ENCODE measurements around the gene ALPG.
"Not testable (repeated sequence)": the region's sequence is repeated elsewhere in the genome, so short reads cannot be mapped to it uniquely, and the experiment has no call there.

The ALPG gene

GRCh38 chr2:232441147-232441651 is 34.6 kb downstream of the ALPG start:
- no peak for DNase-seq

DNA sequence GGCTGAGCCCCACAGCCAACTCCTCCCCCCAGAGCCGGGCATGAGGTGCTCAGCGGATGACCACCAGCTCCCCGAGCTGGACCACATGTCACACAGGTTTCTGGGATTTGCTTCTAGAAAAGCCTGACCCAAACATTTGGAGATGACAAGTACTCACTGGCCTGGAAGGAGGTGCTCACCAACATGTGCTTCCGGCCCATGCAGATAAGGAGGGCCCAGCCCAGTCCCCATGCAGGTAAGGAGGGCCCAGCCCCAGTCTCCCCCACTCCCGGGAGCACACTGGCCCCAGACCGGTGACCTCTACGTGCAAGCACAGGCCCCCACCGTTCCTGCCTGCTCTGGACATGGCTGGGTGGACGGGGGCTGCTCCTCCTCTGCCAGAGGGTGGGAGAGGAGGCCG is 35.3 kb downstream of the ALPG start:
- not testable (repeated sequence) for DNase-seq

DNA sequence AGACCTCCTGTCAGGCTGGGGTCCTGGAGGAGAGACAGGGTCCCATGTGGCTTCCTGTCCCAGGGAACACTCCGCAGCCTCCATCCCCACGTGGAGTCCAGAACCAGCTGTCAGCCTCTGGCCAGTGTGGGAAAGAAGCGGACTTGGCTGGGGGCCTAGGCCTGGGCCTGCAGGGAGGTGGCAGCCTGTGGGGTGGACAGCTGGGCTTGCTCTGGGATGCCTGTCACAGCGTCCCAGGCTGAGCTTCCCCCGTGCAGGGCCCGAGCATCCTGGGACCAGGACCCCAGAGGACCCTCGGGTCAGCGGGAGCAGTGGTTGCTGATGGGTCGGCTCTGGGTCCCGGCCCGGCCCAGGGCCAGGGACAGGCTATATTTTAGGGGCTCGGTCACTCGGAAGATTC is 35.8 kb downstream of the ALPG start:
- DNase-seq = not testable (repeated sequence)

GRCh38 chr2:232443047-232443446 is 36.4 kb downstream of the ALPG start:
- not testable (repeated sequence) for DNase-seq

DNA sequence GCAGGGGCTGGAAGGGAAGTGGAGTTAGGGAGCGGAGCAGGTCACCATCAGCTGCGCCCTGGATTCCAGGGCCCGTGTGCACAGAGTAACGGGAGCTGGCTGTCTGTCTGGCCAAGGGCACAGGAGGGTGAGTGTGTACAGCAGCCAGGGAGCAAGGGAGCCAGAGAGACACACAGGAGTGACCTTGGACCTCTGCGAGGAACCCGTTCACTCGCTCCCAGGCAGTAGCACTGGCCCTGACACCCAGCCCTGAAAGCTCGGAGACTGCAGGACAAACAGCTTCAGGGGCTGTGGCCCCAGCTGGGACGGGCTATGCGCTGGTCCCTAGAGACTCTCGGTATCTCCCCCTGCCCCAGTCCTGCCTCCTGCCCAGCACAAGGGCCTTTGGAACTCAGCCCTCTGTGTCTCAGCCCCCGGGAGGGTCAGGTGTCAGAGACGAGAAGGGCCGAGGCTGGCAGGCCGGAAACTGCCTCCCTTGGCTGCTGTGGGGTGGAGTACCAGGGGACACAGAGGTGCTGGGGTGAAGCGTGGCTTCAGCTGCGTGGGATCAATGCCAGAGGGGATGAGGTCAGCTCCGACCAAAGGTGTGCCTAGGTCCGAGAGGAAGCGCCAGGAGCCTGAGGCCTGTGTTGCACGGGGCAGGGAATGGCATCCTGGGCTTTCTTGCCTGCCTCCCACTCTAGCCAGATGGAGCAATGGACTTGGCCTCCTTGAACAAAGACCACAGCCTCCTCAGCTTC is 37.2 kb downstream of the ALPG start:
- not testable (repeated sequence) for DNase-seq

GRCh38 chr2:232444409-232445148 is 37.9 kb downstream of the ALPG start:
- DNase-seq = no peak

- DNase-seq = not testable (repeated sequence)
Measured at GRCh38 chr2:232445149-232445885, 38.7 kb downstream of the ALPG start.

GRCh38 chr2:232446266-232446777 is 39.7 kb downstream of the ALPG start:
- DNase-seq = not testable (repeated sequence)

- DNase-seq = no peak
Measured at GRCh38 chr2:232447091-232447620, 40.5 kb downstream of the ALPG start.

DNA sequence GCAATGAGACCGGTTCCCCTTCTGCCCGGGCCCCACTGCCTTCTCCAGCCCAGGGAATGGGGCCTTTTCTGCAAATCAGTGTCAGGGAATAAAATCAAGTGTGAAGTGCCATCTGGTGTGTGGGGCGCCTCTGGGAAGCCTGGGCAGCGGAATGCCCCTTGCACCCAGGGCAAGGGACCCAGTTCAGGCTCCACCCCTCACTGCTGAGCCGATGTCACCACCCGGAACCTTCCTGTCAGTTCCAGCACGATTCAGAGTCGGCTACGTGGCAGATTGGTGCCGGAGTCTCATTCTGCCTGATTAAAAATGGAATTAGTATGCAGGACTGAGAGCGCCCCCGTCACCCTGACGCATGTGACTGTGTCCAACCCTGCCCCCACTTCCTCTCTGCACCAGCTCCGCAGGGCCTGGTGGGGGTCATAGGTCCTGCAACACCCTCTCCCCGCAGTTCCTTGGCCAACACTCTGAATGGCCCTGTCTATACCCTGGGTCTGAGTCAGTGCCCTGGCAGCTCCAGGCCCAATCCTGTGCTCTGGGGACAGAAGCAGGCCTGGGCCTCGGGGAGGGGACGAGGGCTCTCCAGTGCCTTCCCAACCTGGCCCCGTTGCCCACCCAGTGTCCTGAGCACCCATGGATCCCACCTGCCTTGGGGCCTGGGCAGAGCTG is 41.1 kb downstream of the ALPG start:
- DNase-seq = peak; percentile 37

DNA sequence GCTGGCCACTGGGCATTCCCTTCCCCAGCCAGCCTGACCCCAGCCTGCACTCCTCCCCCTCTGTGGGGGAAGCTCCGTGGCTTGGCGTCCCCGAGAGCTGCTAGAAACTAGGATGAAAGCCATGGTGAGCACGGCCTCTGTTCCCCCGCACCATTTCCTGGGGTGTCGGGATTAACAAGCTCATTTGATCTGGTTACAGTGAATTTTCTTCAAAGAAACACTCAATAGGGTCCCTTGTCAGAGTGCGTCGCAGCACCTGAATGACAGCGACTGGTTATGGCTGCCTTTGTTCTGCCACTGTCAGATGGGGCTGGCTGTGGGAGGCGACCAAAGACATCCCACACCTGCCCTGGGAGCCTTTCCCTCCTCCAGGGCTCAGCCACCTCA is 41.7 kb downstream of the ALPG start:
- DNase-seq = peak; percentile 52

DNA sequence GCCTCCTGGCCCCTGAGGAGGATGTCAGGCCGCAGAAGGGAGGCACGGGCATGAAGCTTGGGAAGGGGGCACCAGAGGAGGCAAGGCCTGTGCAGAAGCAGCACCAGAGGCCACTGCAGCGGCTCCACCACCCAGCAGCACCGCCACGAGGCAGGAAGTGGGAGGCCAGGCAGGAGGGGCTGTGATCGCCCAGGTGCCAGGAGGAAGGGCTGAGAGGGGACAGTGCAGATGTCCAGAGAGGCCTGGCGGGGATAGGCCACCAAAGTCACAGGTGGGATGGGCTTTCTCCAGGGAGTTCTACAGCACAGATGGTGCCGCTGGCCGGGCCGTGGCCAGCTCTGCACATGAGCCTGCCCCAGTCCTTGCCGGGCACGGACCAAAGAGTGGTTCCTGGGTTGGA is 43.3 kb downstream of the ALPG start:
- DNase-seq = no peak

GRCh38 chr2:232451645-232452044 is 45.0 kb downstream of the ALPG start:
- not testable (repeated sequence) for DNase-seq

- no peak for DNase-seq
Measured at GRCh38 chr2:232454630-232455029, 48.0 kb downstream of the ALPG start.

- DNase-seq = no peak
Measured at GRCh38 chr2:232455426-232456255, 49.0 kb downstream of the ALPG start, which contains the start of gene ALPI. TSS of gene ALPI (plus strand) at chr2:232456153. CDS start at chr2:232456200, 47 bp downstream.

DNA sequence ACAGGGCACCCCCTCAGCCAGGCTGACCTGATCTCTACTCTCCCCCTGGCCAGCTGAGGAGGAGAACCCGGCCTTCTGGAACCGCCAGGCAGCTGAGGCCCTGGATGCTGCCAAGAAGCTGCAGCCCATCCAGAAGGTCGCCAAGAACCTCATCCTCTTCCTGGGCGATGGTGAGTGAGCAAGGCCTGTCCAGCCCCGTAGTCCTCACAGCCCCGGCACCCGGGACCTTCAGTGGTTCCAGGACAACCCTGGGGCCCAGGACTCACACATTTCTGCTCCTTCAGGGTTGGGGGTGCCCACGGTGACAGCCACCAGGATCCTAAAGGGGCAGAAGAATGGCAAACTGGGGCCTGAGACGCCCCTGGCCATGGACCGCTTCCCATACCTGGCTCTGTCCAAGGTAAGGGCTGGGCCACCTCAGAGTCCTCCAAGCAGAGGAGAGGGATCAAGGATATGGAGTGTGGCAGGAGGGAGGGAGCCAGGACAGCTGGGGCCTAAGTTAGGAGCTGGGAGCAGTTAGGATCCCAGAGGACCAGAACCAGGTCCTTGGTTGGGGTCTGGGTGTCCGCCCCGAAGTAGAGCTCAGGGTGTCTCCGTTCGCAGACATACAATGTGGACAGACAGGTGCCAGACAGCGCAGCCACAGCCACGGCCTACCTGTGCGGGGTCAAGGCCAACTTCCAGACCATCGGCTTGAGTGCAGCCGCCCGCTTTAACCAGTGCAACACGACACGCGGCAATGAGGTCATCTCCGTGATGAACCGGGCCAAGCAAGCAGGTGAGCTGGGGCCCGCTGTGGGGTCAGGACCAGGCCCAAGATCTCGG is 49.9 kb downstream of the ALPG start:
- no peak for DNase-seq

- DNase-seq = no peak
Measured at GRCh38 chr2:232457121-232458011, 50.7 kb downstream of the ALPG start.

DNA sequence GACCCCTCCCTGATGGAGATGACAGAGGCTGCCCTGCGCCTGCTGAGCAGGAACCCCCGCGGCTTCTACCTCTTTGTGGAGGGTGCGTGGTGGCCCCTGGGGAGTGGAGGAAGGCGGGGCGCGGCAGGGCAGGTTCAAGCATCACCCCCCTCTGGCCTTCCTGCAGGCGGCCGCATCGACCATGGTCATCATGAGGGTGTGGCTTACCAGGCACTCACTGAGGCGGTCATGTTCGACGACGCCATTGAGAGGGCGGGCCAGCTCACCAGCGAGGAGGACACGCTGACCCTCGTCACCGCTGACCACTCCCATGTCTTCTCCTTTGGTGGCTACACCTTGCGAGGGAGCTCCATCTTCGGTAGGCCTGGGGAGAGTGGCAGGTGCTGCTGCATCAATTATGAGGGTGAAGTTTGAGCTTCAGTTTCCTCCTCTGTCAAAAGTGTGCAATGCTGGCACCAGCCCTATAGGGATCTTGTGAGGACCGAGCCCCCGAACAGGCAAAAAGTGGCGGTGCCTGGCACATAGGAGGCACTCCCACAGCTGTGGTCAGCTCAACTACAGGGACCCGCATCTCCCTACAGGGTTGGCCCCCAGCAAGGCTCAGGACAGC is 51.5 kb downstream of the ALPG start:
- no peak for DNase-seq

Measured in right kidney (tissue), 1 donor.